ENCODE data around the gene SESN3. TPM values are rescaled to one million over a fixed set of nuclear protein-coding genes. Genes with fewer than 3 reads are reported as not detected.

SESN3 gene
- polyA plus RNA-seq, 1 of the 3 experiments (the other 2 are of a cell fraction) = 1.7 TPM

- no peak for DNase-seq
- no peaks in the 10 kb centered on the region for H3F3A ChIP-seq (replicated peaks; ENCODE audit: insufficient read depth)
- H3K9ac ChIP-seq = no peak overlapping the region
- no peak for TF ChIP-seq USF1 (IDR thresholded peaks at IDR 0.05; ENCODE audit: borderline replicate concordance, low read depth)
- TF ChIP-seq FOXM1 (IDR thresholded peaks at IDR 0.05; ENCODE audit: low read depth) = no peak
- TF ChIP-seq NFIC (IDR thresholded peaks at IDR 0.05; ENCODE audit: borderline replicate concordance) = no peak
- TF ChIP-seq CTCF (IDR thresholded peaks at IDR 0.05) = no peak
- TF ChIP-seq RCOR1 (IDR thresholded peaks at IDR 0.05; ENCODE audit: low read length) = no peak
- TF ChIP-seq MXI1 (IDR thresholded peaks at IDR 0.05; ENCODE audit: low read depth, low read length) = no peak
- TF ChIP-seq YY1 (IDR thresholded peaks at IDR 0.05; ENCODE audit: low read depth) = no peak
- TF ChIP-seq TEAD4 (IDR thresholded peaks at IDR 0.05; ENCODE audit: borderline replicate concordance, insufficient read depth) = no peak
- no peak for TF ChIP-seq IRF3 (IDR thresholded peaks at IDR 0.05; ENCODE audit: low read depth, low read length)
- no peak for TF ChIP-seq TCF12 (IDR thresholded peaks at IDR 0.05)
- TF ChIP-seq GATA2 (CRISPR knock-in tag; IDR thresholded peaks at IDR 0.05) = no peak
- TF ChIP-seq FOSL2 (IDR thresholded peaks at IDR 0.05; ENCODE audit: borderline replicate concordance, low read depth) = no peak
- no peak for TF ChIP-seq SMC3 (IDR thresholded peaks at IDR 0.05; ENCODE audit: low read depth, low read length)
- no peak for TF ChIP-seq EZH2phosphoT487 (IDR thresholded peaks at IDR 0.05; ENCODE audit: borderline replicate concordance, low read depth)
- no peak for TF ChIP-seq TAF1 (IDR thresholded peaks at IDR 0.05; ENCODE audit: borderline replicate concordance, low read depth, low read length)
- TF ChIP-seq FOXJ3 (CRISPR knock-in tag; IDR thresholded peaks at IDR 0.05) = no peak
- TF ChIP-seq POLR2AphosphoS5 (IDR thresholded peaks at IDR 0.05; ENCODE audit: low read depth, low read length) = no peak
- H3K4me3 ChIP-seq (ENCODE audit: low read depth in 2 of 2, low read length in 1 of 2) = no peak overlapping the region
- H3K4me1 ChIP-seq (ENCODE audit: control insufficient read depth in 1 of 2, insufficient read depth in 2 of 2, low read depth in 1 of 2, low read length in 1 of 2) = no peaks in the 10 kb centered on the region; a peak in 2 of 4 replicates
- no peak overlapping the region for H2AFZ ChIP-seq (ENCODE audit: low read depth)
- no peaks in the 10 kb centered on the region for H3K9me2 ChIP-seq
- ChIA-PET CTCF (interaction anchor here (1.0 to 1.1 kb wide), 3 partner anchors 7 to 462 kb away, joined by 3 read pairs; no protein-coding TSS in a partner anchor), POLR2A (interaction anchor here (1.5 kb wide), 1 partner anchor 11 kb away, joined by 3 read pairs; no protein-coding TSS in a partner anchor)
- no peaks in the 10 kb centered on the region for H4K20me1 ChIP-seq (ENCODE audit: insufficient read depth)
- H3K27ac ChIP-seq (ENCODE audit: low read depth in 2 of 2, low read length in 1 of 2) = no peak overlapping the region
- WGBS (ENCODE audit: low lambda C conversion rate) = 79% methylated on average over 6 of the region's 6 CpGs
- H3K79me2 ChIP-seq (ENCODE audit: insufficient read depth) = no peaks in the 10 kb centered on the region
- H3K27me3 ChIP-seq (ENCODE audit: insufficient read depth) = no peaks in the 10 kb centered on the region
- no peaks in the 10 kb centered on the region for H3K9me3 ChIP-seq
- no peak overlapping the region for H3K4me2 ChIP-seq
- no peaks in the 10 kb centered on the region for H3K36me3 ChIP-seq (replicated peaks in 1 of 2; ENCODE audit: control insufficient read depth in 1 of 2, insufficient read depth in 2 of 2, low read length in 1 of 2)
Measured at GRCh38 chr11:95242845-95243605, 12.0 kb upstream of the SESN3 start.

Data from SK-N-SH (cell line).